GM12892 (cell line): Measurements from ENCODE around the gene SFMBT1.

Experiments used
- POLR2A ChIP-seq: IDR thresholded peaks from 2 replicates; pipeline ENCODE4 v1.6.1; 2011; ENCODE audit warnings: low read depth, low read length, control low read depth
- POLR2AphosphoS5 ChIP-seq: IDR thresholded peaks from 2 replicates; pipeline ENCODE4 v1.6.1; 2011; ENCODE audit warnings: low read depth, low read length, control low read depth
- TAF1 ChIP-seq: IDR thresholded peaks from 2 replicates; pipeline ENCODE4 v1.6.1; 2011; ENCODE audit warnings: low read depth, mild to moderate bottlenecking, control low read depth, low read length, borderline replicate concordance

DNA sequence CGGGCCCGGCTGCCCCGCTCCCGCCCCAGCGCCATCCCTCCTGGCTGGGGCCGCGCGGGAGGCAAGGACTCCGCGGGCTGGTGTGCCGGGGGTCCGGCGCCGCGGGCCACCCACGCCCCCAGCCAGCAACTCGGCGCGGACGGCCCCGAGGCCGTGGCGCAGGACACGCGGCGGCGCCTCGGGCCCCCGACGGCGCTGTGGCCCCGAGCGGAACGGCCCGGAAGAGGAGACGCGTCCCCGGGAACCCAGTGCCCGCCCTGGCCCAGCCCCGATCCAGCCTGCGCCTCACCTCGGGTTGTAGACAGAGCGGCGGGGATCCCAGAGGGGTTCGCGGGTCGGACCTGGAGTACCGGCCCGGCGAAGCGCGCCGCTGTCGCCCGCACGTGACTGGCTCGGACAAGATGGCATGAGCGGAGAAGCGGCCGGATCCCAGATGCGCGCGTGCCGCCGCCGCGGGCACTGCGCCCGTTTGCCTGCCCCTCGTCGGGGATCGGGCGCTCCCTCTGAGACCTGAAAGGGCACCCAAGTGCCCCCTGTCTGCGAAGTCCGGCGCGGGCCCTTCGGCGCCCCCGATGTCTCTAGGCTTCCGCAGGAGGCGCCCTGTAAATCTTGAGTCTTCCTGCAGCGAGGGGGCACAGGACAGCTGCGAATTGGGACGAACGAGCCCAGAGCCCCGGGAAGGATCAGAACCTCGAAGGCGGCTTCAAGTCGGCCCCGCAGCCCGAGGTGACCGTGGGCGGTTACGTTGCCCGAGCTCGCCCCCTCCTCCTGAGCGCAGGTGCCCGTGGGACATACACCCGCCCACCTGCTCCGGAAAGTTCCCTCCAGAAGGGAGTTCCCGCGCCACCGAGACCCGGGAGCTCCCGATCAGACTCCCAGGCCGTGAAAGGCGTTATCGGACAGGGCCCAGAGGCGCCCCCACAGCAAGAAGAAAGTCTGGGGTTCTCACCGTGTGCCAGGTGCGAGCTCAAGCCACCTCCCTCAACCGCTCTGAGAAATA, 598 bp upstream of the SFMBT1 start:
- TF ChIP-seq POLR2A (no peak), POLR2AphosphoS5 (no peak), TAF1 (no peak)
